K562 (cell line): ENCODE results near the gene RDH13. TPM values are rescaled to one million over a fixed set of nuclear protein-coding genes. Genes with fewer than 3 reads are reported as not detected.

ENCODE experiments used
- ATAC-seq: fragments of 200-7000 bp; cut with Tn5 transposase; 3 replicates; pipeline ENCODE4 v1.9.1; 2020; ENCODE audit warnings: moderate library complexity
- Bru-seq: library from RNA; stranded (reverse); fragments of 400-500 nt; gene quantifications from one replicate; lab custom pipeline; 2021; lab: Mats Ljungman, UMichigan
- BruChase-seq, 2 experiments: library from RNA; stranded (reverse); fragments of 400-500 nt; gene quantifications; one replicate each; lab custom pipeline; 2021; lab: Mats Ljungman, UMichigan
- BruUV-seq: library from RNA; stranded (reverse); fragments of 400-500 nt; replicated peaks from 2 replicates; lab custom pipeline; 2021; lab: Mats Ljungman, UMichigan
- CTCF ChIA-PET: fragments of 300-600 bp; formaldehyde crosslinking; extraction: SDS; loops from one replicate; lab custom pipeline; 2021; ENCODE audit warnings: low intra/inter-chr PET ratio; lab: Yijun Ruan, JAX
- POLR2A ChIA-PET: fragments of 300-600, 350-650 bp; sonication (Branson Sonifier 250); formaldehyde crosslinking; extraction: SDS; loops from one replicate; lab custom pipeline; 2021; ENCODE audit warnings: antibody characterized with exemption, inconsistent platforms; lab: Yijun Ruan, JAX
- DNase-seq, 4 experiments: peaks; one replicate each; pipeline versions ENCODE4 v3.0.0 to v3.0.0-alpha.2; 2011 to 2018; ENCODE audit warnings: low spot score in 3 of 4, mixed read lengths in 3 of 4; ENCODE audit errors: extremely low read depth in 1 of 4
- FAIRE-seq: peaks from 2 replicates; lab custom pipeline; 2011; peaks lifted over from hg19 to GRCh38; lab: Jason Lieb, UNC
- H2AFZ ChIP-seq: 2 replicates; pipeline ENCODE4 v1.6.0; 2011; ENCODE audit warnings: low read depth, low read length, control low read depth, inconsistent platforms
- H3K27ac ChIP-seq: fragments of 200-600 bp; 3 replicates; pipeline ENCODE4 v1.8.0; 2011; ENCODE audit warnings: low read depth, mild to moderate bottlenecking, control low read depth, inconsistent platforms, low read length, moderate library complexity, mixed read lengths; ENCODE audit errors: extremely low read depth
- H3K27me3 ChIP-seq, 2 experiments: fragments of 300-600 bp in 1 of 2; 2 replicates in 1 of 2; 3 replicates in 1 of 2; pipeline versions ENCODE4 v1.6.0 to v1.8.0; 2011; ENCODE audit warnings: inconsistent platforms in 2 of 2, low read length in 2 of 2, mild to moderate bottlenecking in 1 of 2, mixed read lengths in 1 of 2, moderate library complexity in 1 of 2; ENCODE audit not compliant: control insufficient read depth in 2 of 2, insufficient read depth in 2 of 2
- H3K36me3 ChIP-seq: fragments of 300-600 bp; 3 replicates; pipeline ENCODE4 v1.8.0; 2011; ENCODE audit warnings: mild to moderate bottlenecking, low read length, inconsistent platforms; ENCODE audit not compliant: control insufficient read depth, insufficient read depth
- H3K4me1 ChIP-seq, 2 experiments: fragments of 200-600 bp in 1 of 2; replicated peaks in 1 of 2; 2 replicates in 1 of 2; 3 replicates in 1 of 2; pipeline versions ENCODE4 v1.5.1 to v1.8.0; 2011; ENCODE audit warnings: inconsistent platforms in 2 of 2, low read length in 2 of 2, mild to moderate bottlenecking in 1 of 2, mixed read lengths in 1 of 2, moderate library complexity in 1 of 2; ENCODE audit not compliant: control insufficient read depth in 2 of 2, insufficient read depth in 2 of 2
- H3K4me2 ChIP-seq: 2 replicates; pipeline ENCODE4 v1.6.1; 2011; ENCODE audit warnings: low read length, control low read depth, inconsistent platforms, mixed read lengths; ENCODE audit not compliant: insufficient read depth
- H3K4me3 ChIP-seq: fragments of 200-600 bp; sonication (generic), shearing (Covaris generic); 2 replicates; pipeline ENCODE4 v1.5.1; 2016; ENCODE audit warnings: control low read depth, inconsistent platforms
- H3K79me2 ChIP-seq: fragments of 200-600 bp; 3 replicates; pipeline ENCODE4 v1.8.0; 2011; ENCODE audit warnings: low read length, inconsistent platforms; ENCODE audit not compliant: control insufficient read depth, insufficient read depth
- H3K9ac ChIP-seq, 2 experiments: 2 replicates each; pipeline versions ENCODE4 v1.6.0 to v1.6.1; 2011; ENCODE audit warnings: low read depth in 2 of 2, low read length in 2 of 2, control low read depth in 1 of 2, inconsistent platforms in 1 of 2, mild to moderate bottlenecking in 1 of 2, mixed read lengths in 1 of 2; ENCODE audit not compliant: insufficient read depth in 1 of 2
- H3K9me1 ChIP-seq: one replicate; pipeline ENCODE4 v1.6.0; 2011; ENCODE audit warnings: inconsistent platforms, mild to moderate bottlenecking, low read length, moderate library complexity; ENCODE audit not compliant: control insufficient read depth, insufficient read depth
- H3K9me3 ChIP-seq: replicated peaks from 2 replicates; pipeline ENCODE4 v1.5.1; 2011; ENCODE audit warnings: low read depth, low read length, inconsistent platforms; ENCODE audit not compliant: control insufficient read depth, insufficient read depth
- H4K20me1 ChIP-seq: replicated peaks from 2 replicates; pipeline ENCODE4 v1.6.1; 2011; ENCODE audit warnings: low read length, inconsistent platforms, mixed read lengths; ENCODE audit not compliant: control insufficient read depth, insufficient read depth
- ATF1 ChIP-seq, 2 experiments: fragments of 450-650 bp in 1 of 2; IDR thresholded peaks; 2 replicates each; pipeline ENCODE4 v1.6.1; 2016; ENCODE audit warnings: missing compliant biosample characterization in 1 of 2, missing genetic modification characterization in 1 of 2
- KDM5B ChIP-seq: fragments of 200-600 bp; sonication (generic); IDR thresholded peaks from 2 replicates; pipeline ENCODE4 v1.6.1; 2012; ENCODE audit warnings: low read depth, mild to moderate bottlenecking, moderate library complexity, low read length, control low read depth, inconsistent platforms; ENCODE audit not compliant: insufficient replicate concordance
- PHF20 ChIP-seq: fragments of 450-650 bp; IDR thresholded peaks from 2 replicates; pipeline ENCODE4 v1.6.1; 2018; ENCODE audit not compliant: partially characterized antibody
- SP1 ChIP-seq: sonication (generic); formaldehyde crosslinking; IDR thresholded peaks from 2 replicates; pipeline ENCODE4 v1.8.1; 2022; ENCODE audit warnings: mild to moderate bottlenecking, missing genetic modification reagents
- ZC3H11A ChIP-seq: IDR thresholded peaks from 2 replicates; pipeline ENCODE4 v1.6.1; 2012; ENCODE audit warnings: low read depth, low read length, improper control_type of control experiment
- WGBS: fragments of 100-300 bp; shearing (Covaris generic); methylation state at CpG from one replicate; pipeline ENCODE4 v1.1.6; 2016; ENCODE audit warnings: low coverage, mixed read lengths; ENCODE audit not compliant: insufficient coverage; ENCODE audit errors: missing lambda C conversion rate; 5-methylcytosine and 5-hydroxymethylcytosine counted together
- in situ Hi-C: fragments of 300-500 bp; cut with MboI; formaldehyde crosslinking; loops from 4 replicates; pipeline ENCODE4 v1.15.0; 2018; ENCODE audit warnings: inconsistent platforms, mixed read lengths
- intact Hi-C: fragments of 100-400 bp; cut with micrococcal nuclease; formaldehyde crosslinking; loops from 2 replicates; pipeline ENCODE4 v1.14.2; 2022
- long read RNA-seq, 3 experiments: library from polyadenylated mRNA in 2 of 3; library from RNA in 1 of 3; unstranded in 2 of 3; stranded (forward) in 1 of 3; transcript quantifications; one replicate each; pipeline ENCODE4 v2.0.0, GENCODE V29; 2019 to 2022
- polyA minus RNA-seq, 3 experiments: library from RNA; depleted of rRNA, polyadenylated mRNA; stranded (reverse); fragments of >200 nt; gene quantifications; 2 replicates each; pipeline ENCODE4 v1.2.3, GENCODE V29; 2011
- polyA plus RNA-seq, 8 experiments: library from polyadenylated mRNA; depleted of rRNA in 4 of 8; stranded (reverse) in 5 of 8; unstranded in 3 of 8; fragments of >200 nt; fragmentation: Nextera tagmentation in 2 of 8; fragmentation: Illumina TruSeq in 1 of 8; extraction: Ambion mirVana in 2 of 8; extraction: Trizol in 1 of 8; gene quantifications; 2 replicates each; pipeline versions ENCODE4 v1.2.1 to v1.2.3, GENCODE V29; 2011 to 2014; ENCODE audit warnings: inconsistent platforms in 1 of 8, missing spikeins in 1 of 8
- total RNA-seq, 7 experiments: library from RNA; depleted of rRNA in 6 of 7; stranded (reverse); fragments of >200 nt in 6 of 7; fragmentation: Illumina TruSeq in 2 of 7; extraction: Trizol in 2 of 7; gene quantifications; 2 replicates each; pipeline versions ENCODE4 v1.2.1 to v1.2.3, GENCODE V29; 2011 to 2021; ENCODE audit warnings: low replicate concordance in 1 of 7
- TF ChIP-seq, protein P1 (sequence below): fragments of 200-800 bp; sonication (Bioruptor generic); IDR thresholded peaks from 2 replicates; pipeline ENCODE4 v1.6.1; 2017; ENCODE audit warnings: missing genetic modification characterization, missing compliant biosample characterization
- TF ChIP-seq, protein P2 (sequence below): fragments of 450-650 bp; IDR thresholded peaks from 2 replicates; pipeline ENCODE4 v1.6.1; 2016; ENCODE audit warnings: borderline replicate concordance

RDH13 gene, protein sequence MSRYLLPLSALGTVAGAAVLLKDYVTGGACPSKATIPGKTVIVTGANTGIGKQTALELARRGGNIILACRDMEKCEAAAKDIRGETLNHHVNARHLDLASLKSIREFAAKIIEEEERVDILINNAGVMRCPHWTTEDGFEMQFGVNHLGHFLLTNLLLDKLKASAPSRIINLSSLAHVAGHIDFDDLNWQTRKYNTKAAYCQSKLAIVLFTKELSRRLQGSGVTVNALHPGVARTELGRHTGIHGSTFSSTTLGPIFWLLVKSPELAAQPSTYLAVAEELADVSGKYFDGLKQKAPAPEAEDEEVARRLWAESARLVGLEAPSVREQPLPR
- total RNA-seq (2011; cell fraction: chromatin; rRNA removed; ENCODE audit: low replicate concordance): 86.2 and 226 TPM in 2 replicates
- total RNA-seq (2011; cell fraction: nucleolus; rRNA removed): 132 and 156 TPM in 2 replicates
- 101 and 114 TPM in 2 replicates for total RNA-seq (2011; cell fraction: nucleoplasm; rRNA removed)
- total RNA-seq (2014; rRNA removed) (63.2 and 78.7 TPM in 2 replicates), total RNA-seq (2014; rRNA removed; fragmentation: Illumina TruSeq; extraction: Trizol) (25.8 and 29.2 TPM in 2 replicates), total RNA-seq (2015; rRNA removed; fragmentation: Illumina TruSeq; extraction: Trizol) (41.9 and 43.3 TPM in 2 replicates), total RNA-seq (2021) (65.7 and 70.3 TPM in 2 replicates), polyA plus RNA-seq (2011; rRNA removed) (23.3 and 28.6 TPM in 2 replicates), polyA plus RNA-seq (2014; fragmentation: Illumina TruSeq; extraction: Trizol) (39.5 and 44.9 TPM in 2 replicates), polyA plus RNA-seq (2014; fragmentation: Nextera tagmentation; extraction: Ambion mirVana) (1 to 10 TPM; 7.5 to 9.8 TPM), polyA plus RNA-seq (2014; rRNA removed) (51.2 and 53.8 TPM in 2 replicates), polyA minus RNA-seq (2011; rRNA and poly(A)+ RNA removed) (19.9 and 43.3 TPM in 2 replicates), Bru-seq, nascent RNA (percentile 77 among the genes with signal in this experiment), BruChase-seq, experiment 1, labeled RNA remaining after a 2-hour chase (percentile 64 among the genes with signal in this experiment), BruChase-seq, experiment 2, labeled RNA remaining after a 6-hour chase (percentile 65 among the genes with signal in this experiment)
- polyA plus RNA-seq (2011; cell fraction: cytosol; rRNA removed): 19.8 and 50.7 TPM in 2 replicates
- 75.3 and 114 TPM in 2 replicates for polyA plus RNA-seq (2011; cell fraction: nucleus; rRNA removed)
- polyA plus RNA-seq (2012): 36.1 and 51.9 TPM in 2 replicates
- 18.3 and 33.0 TPM in 2 replicates for polyA minus RNA-seq (2011; cell fraction: cytosol; rRNA and poly(A)+ RNA removed)
- 32.5 and 38.9 TPM in 2 replicates for polyA minus RNA-seq (2011; cell fraction: nucleus; rRNA and poly(A)+ RNA removed)
- long read RNA-seq, experiment 1, transcript RDH13-223 (7 exons, 1,931 nt): major isoform, 146 of 288 reads
- long read RNA-seq, experiment 1, partial matches to known transcripts: 38 of 288 reads
- long read RNA-seq, experiment 1, other reads (novel, unspliced or antisense): 102 of 288 reads
- long read RNA-seq, experiment 2, transcript RDH13-223 (7 exons, 1,931 nt): major isoform, 41 of 59 reads
- long read RNA-seq, experiment 2, partial matches to known transcripts: 3 of 59 reads
- long read RNA-seq, experiment 2, other reads (novel, unspliced or antisense): 14 of 59 reads
- long read RNA-seq, experiment 3, transcript RDH13-223 (7 exons, 1,931 nt): major isoform, 76 of 99 reads
- long read RNA-seq, experiment 3, partial matches to known transcripts: 2 of 99 reads
- long read RNA-seq, experiment 3, other reads (novel, unspliced or antisense): 21 of 99 reads

GRCh38 chr19:55062735-55063491 is at the start of gene RDH13:
TSS of gene RDH13 (minus strand) at chr19:55063148. CDS start at chr19:55063032, 116 bp downstream.
- ChIA-PET POLR2A (interaction anchor here (0.5 to 1.5 kb wide), 13 partner anchors 10 to 650 kb away, joined by 3 to 7 read pairs (median 4); partner anchors contain the start of genes GP6, TNNI3 and UBE2S), CTCF (no interaction called here)
- Histone ChIP-seq H2AFZ (peak within 1 kb of the TSS; percentile 56), H3K4me2 (peak within 1 kb of the TSS; percentile 95), H4K20me1 (0 out of 2 replicates have a peak, but pooled peaks cover 4% of the 10 kb centered on the region), H3K9ac (peak within 1 kb of the TSS; percentile 87 to 98), H3K27ac (peak within 1 kb of the TSS; percentile 88), H3K9me3 (no peaks in the 10 kb centered on the region), H3K27me3 (peaks cover 8% of the 10 kb centered on the region in 2 experiments; a peak in 3 of 5 replicates), H3K79me2 (peaks cover 41% of the 10 kb centered on the region), H3K4me1 (peaks cover 3 to 19% of the 10 kb centered on the region in 2 experiments; a peak in 4 of 5 replicates), H3K9me1 (no peaks in the 10 kb centered on the region), H3K36me3 (peaks cover 35% of the 10 kb centered on the region; the same call in 2 of the 3 replicates), H3K4me3 (peak within 1 kb of the TSS; percentile 97)
- DNase-seq: peak; percentile 98 to 99 (median 98)
- peak; percentile 99 for ATAC-seq
- peak; percentile 99 for FAIRE-seq
- intact Hi-C loops (no loop called here), in situ Hi-C loops (no loop called here)
- BruUV-seq: no TSS peak
- WGBS: 0% methylated on average over 51 of the region's 70 CpGs
- TF ChIP-seq, protein P1, sequence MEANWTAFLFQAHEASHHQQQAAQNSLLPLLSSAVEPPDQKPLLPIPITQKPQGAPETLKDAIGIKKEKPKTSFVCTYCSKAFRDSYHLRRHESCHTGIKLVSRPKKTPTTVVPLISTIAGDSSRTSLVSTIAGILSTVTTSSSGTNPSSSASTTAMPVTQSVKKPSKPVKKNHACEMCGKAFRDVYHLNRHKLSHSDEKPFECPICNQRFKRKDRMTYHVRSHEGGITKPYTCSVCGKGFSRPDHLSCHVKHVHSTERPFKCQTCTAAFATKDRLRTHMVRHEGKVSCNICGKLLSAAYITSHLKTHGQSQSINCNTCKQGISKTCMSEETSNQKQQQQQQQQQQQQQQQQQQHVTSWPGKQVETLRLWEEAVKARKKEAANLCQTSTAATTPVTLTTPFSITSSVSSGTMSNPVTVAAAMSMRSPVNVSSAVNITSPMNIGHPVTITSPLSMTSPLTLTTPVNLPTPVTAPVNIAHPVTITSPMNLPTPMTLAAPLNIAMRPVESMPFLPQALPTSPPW: peak; percentile 78
- TF ChIP-seq, protein P2, sequence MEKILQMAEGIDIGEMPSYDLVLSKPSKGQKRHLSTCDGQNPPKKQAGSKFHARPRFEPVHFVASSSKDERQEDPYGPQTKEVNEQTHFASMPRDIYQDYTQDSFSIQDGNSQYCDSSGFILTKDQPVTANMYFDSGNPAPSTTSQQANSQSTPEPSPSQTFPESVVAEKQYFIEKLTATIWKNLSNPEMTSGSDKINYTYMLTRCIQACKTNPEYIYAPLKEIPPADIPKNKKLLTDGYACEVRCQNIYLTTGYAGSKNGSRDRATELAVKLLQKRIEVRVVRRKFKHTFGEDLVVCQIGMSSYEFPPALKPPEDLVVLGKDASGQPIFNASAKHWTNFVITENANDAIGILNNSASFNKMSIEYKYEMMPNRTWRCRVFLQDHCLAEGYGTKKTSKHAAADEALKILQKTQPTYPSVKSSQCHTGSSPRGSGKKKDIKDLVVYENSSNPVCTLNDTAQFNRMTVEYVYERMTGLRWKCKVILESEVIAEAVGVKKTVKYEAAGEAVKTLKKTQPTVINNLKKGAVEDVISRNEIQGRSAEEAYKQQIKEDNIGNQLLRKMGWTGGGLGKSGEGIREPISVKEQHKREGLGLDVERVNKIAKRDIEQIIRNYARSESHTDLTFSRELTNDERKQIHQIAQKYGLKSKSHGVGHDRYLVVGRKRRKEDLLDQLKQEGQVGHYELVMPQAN: no peak; the same call in 1 of the 2 replicates
- peak; percentile 28; the same call in 1 of the 2 replicates for TF ChIP-seq ZC3H11A
- TF ChIP-seq KDM5B: peak; percentile 46
- TF ChIP-seq PHF20: peak; percentile 36
- TF ChIP-seq ATF1 (CRISPR knock-in tag; IDR thresholded peaks at IDR 0.05): peak; percentile 30; the same call in 1 of the 2 replicates
- peak; percentile 97 for TF ChIP-seq ATF1 (tag; IDR thresholded peaks at IDR 0.05)
- TF ChIP-seq SP1 (CRISPR knock-in tag): peak; percentile 84
